ENCODE measurements around the gene HSPA4L.

The HSPA4L gene

DNA sequence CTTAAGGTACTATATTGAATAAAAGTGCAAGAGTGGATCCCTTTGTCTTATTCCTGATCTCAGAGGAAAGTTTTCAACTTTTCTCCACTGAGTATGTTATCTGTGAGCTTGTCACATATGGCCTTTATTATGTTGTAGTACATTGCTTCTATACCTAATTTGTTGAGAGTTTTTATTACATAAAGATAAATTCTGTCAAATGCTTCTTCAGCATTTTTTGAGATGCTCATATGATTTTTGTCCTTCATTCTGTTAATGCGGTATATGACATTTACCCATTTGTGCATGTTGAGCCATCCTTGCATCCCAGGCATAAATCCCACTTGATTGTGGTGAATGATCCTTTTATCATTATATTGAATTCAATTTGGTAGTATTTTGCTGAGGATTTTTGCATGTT is 40.9 kb upstream of the HSPA4L start:
- no peak for ATAC-seq (ENCODE audit: low read depth)
- no peak overlapping the region for H3K4me3 ChIP-seq (ENCODE audit: severe bottlenecking)

DNA sequence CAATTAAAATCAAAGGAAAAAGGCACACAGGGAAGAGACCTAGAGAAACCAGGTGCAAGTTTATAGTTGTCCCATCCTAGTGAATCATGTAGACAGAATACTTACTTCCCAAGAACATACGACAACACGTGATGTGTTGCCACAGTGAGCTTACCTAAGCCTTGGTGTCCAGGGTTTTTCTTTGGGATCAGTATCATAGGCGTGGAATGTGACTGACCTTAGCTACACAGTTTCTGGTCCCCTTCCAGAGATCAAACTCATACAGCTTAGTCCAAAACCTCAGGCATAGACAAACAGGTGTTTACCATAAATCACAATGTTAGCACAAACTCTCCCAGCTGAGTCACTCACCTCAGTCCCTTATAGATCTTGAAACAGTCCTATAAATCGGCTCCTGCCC is 34.2 kb upstream of the HSPA4L start:
- TF ChIP-seq, protein P1, sequence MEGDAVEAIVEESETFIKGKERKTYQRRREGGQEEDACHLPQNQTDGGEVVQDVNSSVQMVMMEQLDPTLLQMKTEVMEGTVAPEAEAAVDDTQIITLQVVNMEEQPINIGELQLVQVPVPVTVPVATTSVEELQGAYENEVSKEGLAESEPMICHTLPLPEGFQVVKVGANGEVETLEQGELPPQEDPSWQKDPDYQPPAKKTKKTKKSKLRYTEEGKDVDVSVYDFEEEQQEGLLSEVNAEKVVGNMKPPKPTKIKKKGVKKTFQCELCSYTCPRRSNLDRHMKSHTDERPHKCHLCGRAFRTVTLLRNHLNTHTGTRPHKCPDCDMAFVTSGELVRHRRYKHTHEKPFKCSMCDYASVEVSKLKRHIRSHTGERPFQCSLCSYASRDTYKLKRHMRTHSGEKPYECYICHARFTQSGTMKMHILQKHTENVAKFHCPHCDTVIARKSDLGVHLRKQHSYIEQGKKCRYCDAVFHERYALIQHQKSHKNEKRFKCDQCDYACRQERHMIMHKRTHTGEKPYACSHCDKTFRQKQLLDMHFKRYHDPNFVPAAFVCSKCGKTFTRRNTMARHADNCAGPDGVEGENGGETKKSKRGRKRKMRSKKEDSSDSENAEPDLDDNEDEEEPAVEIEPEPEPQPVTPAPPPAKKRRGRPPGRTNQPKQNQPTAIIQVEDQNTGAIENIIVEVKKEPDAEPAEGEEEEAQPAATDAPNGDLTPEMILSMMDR (IDR thresholded peaks at IDR 0.05; ENCODE audit: poor library complexity, severe bottlenecking) = no peak
- Histone ChIP-seq H3K9me3 (ENCODE audit: severe bottlenecking) (no peaks in the 10 kb centered on the region), H3K4me1 (ENCODE audit: insufficient read depth, poor library complexity, severe bottlenecking) (no peaks in the 10 kb centered on the region), H3K4me3 (ENCODE audit: severe bottlenecking) (no peak overlapping the region), H3K27ac (ENCODE audit: poor library complexity, severe bottlenecking) (no peak overlapping the region), H3K36me3 (ENCODE audit: low read depth) (no peaks in the 10 kb centered on the region), H3K27me3 (ENCODE audit: insufficient read depth, poor library complexity, severe bottlenecking) (no peaks in the 10 kb centered on the region)
- ATAC-seq (ENCODE audit: low read depth) (no peak), DNase-seq (ENCODE audit: low spot score) (no peak)

More for the DNA sequence above, 40.9 kb upstream of the HSPA4L start:
- DNase-seq (ENCODE audit: low spot score) = no peak
- no peaks in the 10 kb centered on the region for H3K27me3 ChIP-seq (ENCODE audit: insufficient read depth, poor library complexity, severe bottlenecking)
- no peaks in the 10 kb centered on the region for H3K4me1 ChIP-seq (ENCODE audit: insufficient read depth, poor library complexity, severe bottlenecking)
- TF ChIP-seq, protein P1 (IDR thresholded peaks at IDR 0.05; ENCODE audit: poor library complexity, severe bottlenecking) = no peak
- no peak overlapping the region for H3K27ac ChIP-seq (ENCODE audit: poor library complexity, severe bottlenecking)
- no peaks in the 10 kb centered on the region for H3K9me3 ChIP-seq (ENCODE audit: severe bottlenecking)
- no peaks in the 10 kb centered on the region for H3K36me3 ChIP-seq (ENCODE audit: low read depth)

DNA sequence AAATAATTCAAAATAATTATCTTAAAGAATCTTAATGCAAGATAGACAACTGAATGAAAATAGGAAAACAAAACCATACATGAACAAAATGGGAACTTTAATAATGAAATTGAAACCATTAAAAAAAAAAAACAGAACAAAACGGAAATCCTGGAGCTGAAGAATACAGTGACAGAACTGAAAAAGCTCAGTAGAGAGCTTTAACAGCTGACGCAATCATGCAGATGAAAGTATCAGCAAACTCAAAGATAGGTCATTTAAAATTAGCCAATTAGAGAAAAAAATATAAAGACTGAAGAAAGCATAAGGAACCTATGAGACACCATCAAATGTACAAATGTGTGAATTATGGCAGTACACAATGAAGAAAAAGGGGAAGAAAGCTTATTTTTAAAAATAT is 33.2 kb upstream of the HSPA4L start:
- H3K9me3 ChIP-seq (ENCODE audit: severe bottlenecking) = no peaks in the 10 kb centered on the region
- no peak overlapping the region for H3K27ac ChIP-seq (ENCODE audit: poor library complexity, severe bottlenecking)
- H3K36me3 ChIP-seq (ENCODE audit: low read depth) = no peaks in the 10 kb centered on the region
- no peak overlapping the region for H3K4me3 ChIP-seq (ENCODE audit: severe bottlenecking)
- DNase-seq (ENCODE audit: low spot score) (no peak), ATAC-seq (ENCODE audit: low read depth) (no peak)
- H3K27me3 ChIP-seq (ENCODE audit: insufficient read depth, poor library complexity, severe bottlenecking) = no peaks in the 10 kb centered on the region
- TF ChIP-seq, protein P1 (IDR thresholded peaks at IDR 0.05; ENCODE audit: poor library complexity, severe bottlenecking) = no peak
- H3K4me1 ChIP-seq (ENCODE audit: insufficient read depth, poor library complexity, severe bottlenecking) = no peaks in the 10 kb centered on the region

DNA sequence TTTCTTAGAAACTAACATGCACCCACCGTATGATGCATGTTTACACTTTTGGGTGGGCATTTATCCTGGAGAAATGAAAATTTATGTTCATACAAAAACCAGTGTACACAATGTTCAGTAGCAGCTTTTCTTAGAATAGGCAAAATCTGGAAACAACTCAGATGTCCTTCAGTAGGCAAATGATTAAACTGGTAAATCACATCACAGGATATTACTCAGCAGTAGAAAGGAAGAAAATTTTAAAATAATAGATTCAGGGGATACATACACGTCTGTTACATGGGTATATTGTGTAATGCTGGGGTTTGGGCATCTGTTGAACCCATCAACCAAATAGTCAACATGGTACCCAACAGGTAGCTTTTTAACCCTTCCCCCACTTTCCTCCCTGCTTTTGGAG is 25.2 kb upstream of the HSPA4L start:
- no peak for DNase-seq (ENCODE audit: low spot score)
- no peaks in the 10 kb centered on the region for H3K27me3 ChIP-seq (ENCODE audit: insufficient read depth, poor library complexity, severe bottlenecking)
- TF ChIP-seq, protein P1 (IDR thresholded peaks at IDR 0.05; ENCODE audit: poor library complexity, severe bottlenecking) = no peak
- no peak for ATAC-seq (ENCODE audit: low read depth)
- H3K27ac ChIP-seq (ENCODE audit: poor library complexity, severe bottlenecking) = no peak overlapping the region
- H3K4me3 ChIP-seq (ENCODE audit: severe bottlenecking) = no peak overlapping the region
- no peaks in the 10 kb centered on the region for H3K9me3 ChIP-seq (ENCODE audit: severe bottlenecking)
- H3K36me3 ChIP-seq (ENCODE audit: low read depth) = no peaks in the 10 kb centered on the region
- H3K4me1 ChIP-seq (ENCODE audit: insufficient read depth, poor library complexity, severe bottlenecking) = no peaks in the 10 kb centered on the region

DNA sequence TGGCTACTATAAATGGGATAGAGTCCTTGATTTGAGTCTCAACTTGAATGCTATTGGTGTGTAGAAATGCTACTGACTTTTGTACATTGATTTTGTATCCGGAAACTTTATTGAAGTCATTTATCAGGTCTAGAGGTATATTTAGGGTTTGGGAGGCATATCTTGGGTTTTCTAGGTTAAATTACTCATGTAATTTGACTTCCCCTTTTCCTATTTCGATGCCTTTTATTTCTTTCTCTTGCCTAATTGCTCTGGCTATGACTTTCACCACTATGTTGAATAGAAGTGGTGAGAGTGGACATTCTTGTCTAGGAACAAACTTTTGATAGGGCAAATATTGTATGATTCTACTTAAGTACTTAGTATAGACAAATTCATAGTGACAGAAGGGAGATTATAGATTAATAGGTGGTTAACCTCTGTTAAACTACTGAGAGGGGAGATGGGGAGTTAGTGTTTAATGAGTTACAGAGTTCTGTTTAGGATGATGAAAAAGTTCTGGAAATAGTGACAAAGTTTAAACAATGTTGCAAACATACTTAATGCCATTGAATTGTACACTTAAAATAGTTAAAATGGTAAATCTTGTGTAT is 22.8 kb upstream of the HSPA4L start:
- H3K9me3 ChIP-seq (ENCODE audit: severe bottlenecking) = no peaks in the 10 kb centered on the region
- H3K4me3 ChIP-seq (ENCODE audit: severe bottlenecking) = no peak overlapping the region
- ATAC-seq (ENCODE audit: low read depth) (no peak), DNase-seq (ENCODE audit: low spot score) (no peak)
- H3K27me3 ChIP-seq (ENCODE audit: insufficient read depth, poor library complexity, severe bottlenecking) = no peaks in the 10 kb centered on the region
- no peaks in the 10 kb centered on the region for H3K4me1 ChIP-seq (ENCODE audit: insufficient read depth, poor library complexity, severe bottlenecking)
- TF ChIP-seq, protein P1 (IDR thresholded peaks at IDR 0.05; ENCODE audit: poor library complexity, severe bottlenecking) = no peak
- no peak overlapping the region for H3K27ac ChIP-seq (ENCODE audit: poor library complexity, severe bottlenecking)
- H3K36me3 ChIP-seq (ENCODE audit: low read depth) = no peaks in the 10 kb centered on the region

Measured in RWPE2 (cell line).